Activated CD4-positive, alpha-beta T cell treated with anti-CD3 and anti-CD28 coated beads, Interleukin-2, amount 50 U/mL, for 48 hours (primary cell): ENCODE measurements around the gene MUC5AC.
"Not testable (repeated sequence)": the region's sequence is repeated elsewhere in the genome, so short reads cannot be mapped to it uniquely, and the experiment has no call there.

Experiments used
- DNase-seq, 2 experiments: peaks; one replicate each; pipeline ENCODE4 v3.0.0-alpha.2; 2020

Gene MUC5AC

GRCh38 chr11:1238767-1239595 is 81.2 kb downstream of the MUC5AC start:
- DNase-seq = no peak

- DNase-seq = no peak
Observed at GRCh38 chr11:1239596-1240205, 81.9 kb downstream of the MUC5AC start.

- no peak for DNase-seq
Observed at GRCh38 chr11:1240771-1241170, 83.0 kb downstream of the MUC5AC start.

- DNase-seq = no peak
Observed at GRCh38 chr11:1241706-1242105, 84.0 kb downstream of the MUC5AC start.

- no peak for DNase-seq
Observed at GRCh38 chr11:1242289-1242688, 84.5 kb downstream of the MUC5AC start.

- DNase-seq = not testable (repeated sequence)
Observed at GRCh38 chr11:1242751-1243150, 85.0 kb downstream of the MUC5AC start.

- DNase-seq = not testable (repeated sequence)
Observed at GRCh38 chr11:1243521-1243920, 85.8 kb downstream of the MUC5AC start.

- not testable (repeated sequence) for DNase-seq
Observed at GRCh38 chr11:1244557-1244956, 86.8 kb downstream of the MUC5AC start.

GRCh38 chr11:1245717-1246116 is 88.0 kb downstream of the MUC5AC start:
- not testable (repeated sequence) for DNase-seq

- not testable (repeated sequence) for DNase-seq
Observed at GRCh38 chr11:1246301-1246700, 88.5 kb downstream of the MUC5AC start.

GRCh38 chr11:1247026-1247425 is 89.3 kb downstream of the MUC5AC start:
- not testable (repeated sequence) for DNase-seq

GRCh38 chr11:1248951-1249350 is 91.2 kb downstream of the MUC5AC start:
- not testable (repeated sequence) for DNase-seq

- DNase-seq = not testable (repeated sequence)
Observed at GRCh38 chr11:1250411-1250810, 92.7 kb downstream of the MUC5AC start.
